ENCODE results near the gene CDH13.

CDH13 gene

DNA sequence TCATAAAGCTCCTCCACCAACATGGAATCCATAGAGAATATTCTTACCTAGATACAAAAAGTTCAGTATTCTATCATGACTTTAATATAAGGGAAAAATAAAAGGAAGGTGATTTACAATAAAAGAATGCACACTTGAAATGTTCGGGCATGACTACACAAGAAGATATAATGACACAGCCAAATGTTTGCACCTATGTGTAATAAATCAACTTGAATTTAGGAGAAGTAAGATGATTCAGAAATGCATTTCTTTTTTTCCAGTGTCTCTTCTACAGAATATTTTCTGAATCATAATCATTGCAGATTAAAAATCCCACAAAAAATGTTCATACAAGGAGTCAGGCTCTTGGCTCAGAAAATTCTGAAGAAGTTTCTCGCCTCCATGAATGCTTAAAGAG lies 777.0 kb downstream of the CDH13 start:
- DNase-seq (ENCODE audit: low read depth, low spot score) = no peak
- Histone ChIP-seq H3K27me3 (ENCODE audit: control insufficient read depth, insufficient read depth, low read length) (no peaks in the 10 kb centered on the region), H3K4me3 (ENCODE audit: low read length) (no peak overlapping the region), H3K9me3 (ENCODE audit: control insufficient read depth, insufficient read depth, low read length) (no peaks in the 10 kb centered on the region), H3K4me1 (ENCODE audit: control insufficient read depth, insufficient read depth, low read length) (no peaks in the 10 kb centered on the region), H3K27ac (ENCODE audit: low read length) (no peak overlapping the region), H3K36me3 (ENCODE audit: control insufficient read depth, insufficient read depth, low read length) (no peaks in the 10 kb centered on the region)
- no CpG with 5 or more reads among the region's 2 CpGs for WGBS (ENCODE audit: insufficient coverage, insufficient read length)

DNA sequence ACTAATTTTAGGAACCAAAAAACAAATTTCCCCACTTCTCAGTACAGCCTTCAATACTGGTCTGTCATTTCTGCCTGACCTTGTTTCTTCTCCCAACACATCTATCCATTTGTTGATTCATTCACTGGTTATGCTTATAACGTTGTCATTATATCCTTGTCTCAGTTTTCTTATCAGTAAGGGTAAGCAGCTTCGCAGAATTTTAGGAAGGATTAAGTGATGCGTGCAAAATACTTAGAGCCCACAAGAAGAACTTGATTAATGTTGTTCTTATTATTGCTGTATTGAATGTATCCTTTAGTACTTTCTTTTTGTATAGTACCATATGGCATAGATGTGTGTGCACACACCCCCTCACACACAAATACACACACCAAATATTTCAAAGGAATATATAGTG lies 777.5 kb downstream of the CDH13 start:
- H3K36me3 ChIP-seq (ENCODE audit: control insufficient read depth, insufficient read depth, low read length) = no peaks in the 10 kb centered on the region
- H3K27me3 ChIP-seq (ENCODE audit: control insufficient read depth, insufficient read depth, low read length) = no peaks in the 10 kb centered on the region
- no peaks in the 10 kb centered on the region for H3K4me1 ChIP-seq (ENCODE audit: control insufficient read depth, insufficient read depth, low read length)
- no peaks in the 10 kb centered on the region for H3K9me3 ChIP-seq (ENCODE audit: control insufficient read depth, insufficient read depth, low read length)
- no CpG with 5 or more reads among the region's 3 CpGs for WGBS (ENCODE audit: insufficient coverage, insufficient read length)
- H3K27ac ChIP-seq (ENCODE audit: low read length) = no peak overlapping the region
- H3K4me3 ChIP-seq (ENCODE audit: low read length) = no peak overlapping the region
- DNase-seq (ENCODE audit: low read depth, low spot score) = no peak

DNA sequence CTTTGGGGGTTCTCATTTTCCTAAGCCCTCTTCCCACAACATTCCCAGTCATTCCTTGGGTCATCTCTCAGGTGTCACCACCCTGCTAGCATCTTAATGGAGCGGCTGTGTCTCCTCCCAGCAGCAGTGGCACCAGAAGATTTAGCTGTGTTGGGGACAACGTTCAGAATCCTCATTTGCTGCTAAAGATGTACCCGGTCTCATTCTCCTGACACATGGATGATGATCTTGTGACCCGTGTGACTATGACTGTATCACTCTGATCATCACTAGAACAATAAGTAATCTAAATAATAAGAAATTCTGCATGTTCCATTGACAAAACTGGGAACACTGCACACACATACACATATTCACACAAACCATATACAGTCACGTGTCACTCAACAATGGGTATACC lies 781.2 kb downstream of the CDH13 start:
- Histone ChIP-seq H3K4me3 (ENCODE audit: low read length) (no peak overlapping the region), H3K36me3 (ENCODE audit: control insufficient read depth, insufficient read depth, low read length) (no peaks in the 10 kb centered on the region), H3K4me1 (ENCODE audit: control insufficient read depth, insufficient read depth, low read length) (no peaks in the 10 kb centered on the region), H3K9me3 (ENCODE audit: control insufficient read depth, insufficient read depth, low read length) (no peaks in the 10 kb centered on the region), H3K27me3 (ENCODE audit: control insufficient read depth, insufficient read depth, low read length) (no peaks in the 10 kb centered on the region), H3K27ac (ENCODE audit: low read length) (no peak overlapping the region)
- DNase-seq (ENCODE audit: low read depth, low spot score) = no peak
- WGBS (ENCODE audit: insufficient coverage, insufficient read length) = no CpG with 5 or more reads among the region's 5 CpGs

DNA sequence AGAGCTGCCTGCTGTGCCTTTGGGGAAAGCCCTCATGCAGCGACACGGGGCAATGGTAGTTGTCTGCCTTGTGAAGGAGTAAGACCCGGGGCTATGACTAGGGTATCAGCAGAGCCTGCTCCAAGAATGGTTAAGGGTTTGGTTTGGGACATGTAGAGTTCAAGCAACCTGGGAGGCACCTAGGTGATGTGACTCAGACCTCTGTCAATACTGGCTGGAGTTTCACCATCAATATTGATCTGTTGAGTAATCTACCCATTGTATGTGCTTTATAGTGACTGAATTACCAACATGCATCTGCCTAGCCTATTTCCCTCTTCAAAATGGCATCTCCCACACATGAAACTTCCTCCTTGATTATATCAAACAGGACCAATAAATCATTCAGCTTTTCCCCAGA lies 782.6 kb downstream of the CDH13 start:
- no CpG with 5 or more reads among the region's 3 CpGs for WGBS (ENCODE audit: insufficient coverage, insufficient read length)
- no peaks in the 10 kb centered on the region for H3K4me1 ChIP-seq (ENCODE audit: control insufficient read depth, insufficient read depth, low read length)
- no peaks in the 10 kb centered on the region for H3K36me3 ChIP-seq (ENCODE audit: control insufficient read depth, insufficient read depth, low read length)
- no peak overlapping the region for H3K4me3 ChIP-seq (ENCODE audit: low read length)
- H3K9me3 ChIP-seq (ENCODE audit: control insufficient read depth, insufficient read depth, low read length) = no peaks in the 10 kb centered on the region
- no peak overlapping the region for H3K27ac ChIP-seq (ENCODE audit: low read length)
- no peaks in the 10 kb centered on the region for H3K27me3 ChIP-seq (ENCODE audit: control insufficient read depth, insufficient read depth, low read length)
- no peak for DNase-seq (ENCODE audit: low read depth, low spot score)

DNA sequence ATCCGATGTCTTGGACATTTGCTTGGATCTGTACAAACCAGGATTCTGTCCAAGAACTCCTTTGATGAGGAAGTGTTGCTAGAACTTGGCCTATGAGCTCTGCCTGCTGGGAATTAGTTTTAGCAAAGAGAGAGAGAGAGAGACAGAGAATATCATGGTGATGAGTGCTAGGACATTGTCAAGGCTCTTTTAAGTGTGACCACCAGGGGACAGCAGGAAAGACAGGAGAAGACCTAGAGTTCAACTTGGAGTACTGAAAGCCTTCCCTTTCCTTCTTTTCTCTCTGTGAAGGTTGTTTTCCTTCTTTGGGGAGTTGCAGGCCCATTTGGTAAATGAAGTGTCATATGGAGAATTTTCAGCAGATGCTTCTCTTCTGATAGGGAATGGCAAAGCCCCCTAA lies 791.8 kb downstream of the CDH13 start:
- no peak for DNase-seq (ENCODE audit: low read depth, low spot score)
- H3K27me3 ChIP-seq (ENCODE audit: control insufficient read depth, insufficient read depth, low read length) = no peaks in the 10 kb centered on the region
- H3K36me3 ChIP-seq (ENCODE audit: control insufficient read depth, insufficient read depth, low read length) = no peaks in the 10 kb centered on the region
- no peak overlapping the region for H3K27ac ChIP-seq (ENCODE audit: low read length)
- H3K4me3 ChIP-seq (ENCODE audit: low read length) = no peak overlapping the region
- no peaks in the 10 kb centered on the region for H3K4me1 ChIP-seq (ENCODE audit: control insufficient read depth, insufficient read depth, low read length)
- no peaks in the 10 kb centered on the region for H3K9me3 ChIP-seq (ENCODE audit: control insufficient read depth, insufficient read depth, low read length)
- no CpG with 5 or more reads among the region's 1 CpG for whole genome bisulfite sequencing (ENCODE audit: insufficient coverage, insufficient read length)

DNA sequence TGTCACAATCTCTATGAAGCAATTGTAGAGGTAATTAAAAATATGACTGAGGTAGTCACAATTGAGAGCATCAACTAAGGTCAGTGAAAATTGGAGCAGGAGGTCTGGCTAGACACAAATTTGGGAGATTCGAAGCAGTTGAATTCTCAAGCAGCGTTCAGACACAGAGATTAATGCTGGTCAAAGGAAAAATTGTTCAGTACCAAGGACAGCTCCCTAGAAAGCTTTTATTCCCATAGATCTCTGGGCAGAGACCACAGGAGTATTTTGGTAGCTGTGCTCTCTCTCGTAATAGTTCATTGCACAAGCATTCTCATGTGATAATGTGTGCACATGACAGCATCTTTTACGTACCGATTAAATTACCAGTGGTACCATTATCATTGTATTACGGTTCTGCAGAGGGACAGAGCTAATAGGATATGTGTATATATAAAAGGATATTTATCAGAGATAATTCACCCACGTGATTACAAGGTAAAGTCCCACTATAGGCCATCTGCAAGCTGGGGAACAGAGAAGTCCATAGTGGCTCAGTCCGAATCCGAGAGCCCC lies 793.5 kb downstream of the CDH13 start:
- WGBS (ENCODE audit: insufficient coverage, insufficient read length) = no CpG with 5 or more reads among the region's 9 CpGs
- DNase-seq (ENCODE audit: low read depth, low spot score) = no peak

DNA sequence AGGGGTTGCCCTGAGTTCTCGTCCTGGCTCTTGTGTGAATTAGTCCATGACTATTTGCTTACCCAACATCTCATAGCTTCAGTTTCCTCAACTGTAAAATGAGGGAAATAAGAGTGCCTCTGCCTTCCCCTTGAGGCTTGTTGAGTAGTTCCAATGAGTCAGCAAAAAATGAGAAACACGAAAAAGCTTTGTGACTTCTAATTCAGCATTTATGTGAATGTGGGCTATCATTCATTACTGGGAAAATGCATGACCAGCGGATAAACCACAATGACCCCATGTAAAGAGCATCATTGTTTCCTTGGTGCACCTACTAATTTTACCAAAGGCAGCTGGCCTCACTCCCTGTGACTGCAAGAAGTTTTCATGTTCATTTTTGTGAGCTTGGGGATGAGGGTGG lies 806.4 kb downstream of the CDH13 start:
- DNase-seq (ENCODE audit: low read depth, low spot score) = no peak
- WGBS (ENCODE audit: insufficient coverage, insufficient read length) = no CpG with 5 or more reads among the region's 3 CpGs
- H3K36me3 ChIP-seq (ENCODE audit: control insufficient read depth, insufficient read depth, low read length) = no peaks in the 10 kb centered on the region
- H3K9me3 ChIP-seq (ENCODE audit: control insufficient read depth, insufficient read depth, low read length) = no peaks in the 10 kb centered on the region
- no peaks in the 10 kb centered on the region for H3K4me1 ChIP-seq (ENCODE audit: control insufficient read depth, insufficient read depth, low read length)
- no peak overlapping the region for H3K4me3 ChIP-seq (ENCODE audit: low read length)
- no peaks in the 10 kb centered on the region for H3K27me3 ChIP-seq (ENCODE audit: control insufficient read depth, insufficient read depth, low read length)
- H3K27ac ChIP-seq (ENCODE audit: low read length) = no peak overlapping the region

More for the DNA sequence above, 793.5 kb downstream of the CDH13 start:
- H3K36me3 ChIP-seq (ENCODE audit: control insufficient read depth, insufficient read depth, low read length) = no peaks in the 10 kb centered on the region
- H3K27ac ChIP-seq (ENCODE audit: low read length) = no peak overlapping the region
- no peaks in the 10 kb centered on the region for H3K27me3 ChIP-seq (ENCODE audit: control insufficient read depth, insufficient read depth, low read length)
- no peaks in the 10 kb centered on the region for H3K4me1 ChIP-seq (ENCODE audit: control insufficient read depth, insufficient read depth, low read length)
- H3K4me3 ChIP-seq (ENCODE audit: low read length) = no peak overlapping the region
- H3K9me3 ChIP-seq (ENCODE audit: control insufficient read depth, insufficient read depth, low read length) = no peaks in the 10 kb centered on the region

DNA sequence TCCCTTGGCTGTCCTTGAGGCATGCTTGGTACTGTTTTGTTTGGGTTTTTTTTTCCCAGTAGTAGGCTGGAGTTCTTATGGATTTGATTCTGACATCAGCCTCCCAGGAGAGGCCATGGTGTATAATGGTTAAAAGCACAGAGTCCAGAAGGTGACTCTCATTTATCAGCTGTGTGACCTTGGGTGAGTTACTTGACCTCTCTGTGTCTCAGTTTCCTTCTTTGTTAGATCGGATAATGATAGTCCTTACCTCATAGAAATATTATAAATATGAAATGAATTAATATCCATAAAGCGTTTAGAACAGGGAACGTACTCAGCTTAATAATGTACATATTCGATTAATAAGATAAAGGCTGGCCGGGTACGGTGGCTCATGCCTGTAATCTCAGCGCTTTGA lies 810.3 kb downstream of the CDH13 start:
- no peak overlapping the region for H3K27ac ChIP-seq (ENCODE audit: low read length)
- no peaks in the 10 kb centered on the region for H3K4me1 ChIP-seq (ENCODE audit: control insufficient read depth, insufficient read depth, low read length)
- DNase-seq (ENCODE audit: low read depth, low spot score) = no peak
- no peaks in the 10 kb centered on the region for H3K36me3 ChIP-seq (ENCODE audit: control insufficient read depth, insufficient read depth, low read length)
- no peak overlapping the region for H3K4me3 ChIP-seq (ENCODE audit: low read length)
- H3K27me3 ChIP-seq (ENCODE audit: control insufficient read depth, insufficient read depth, low read length) = no peaks in the 10 kb centered on the region
- H3K9me3 ChIP-seq (ENCODE audit: control insufficient read depth, insufficient read depth, low read length) = no peaks in the 10 kb centered on the region
- WGBS (ENCODE audit: insufficient coverage, insufficient read length) = no CpG with 5 or more reads among the region's 7 CpGs

DNA sequence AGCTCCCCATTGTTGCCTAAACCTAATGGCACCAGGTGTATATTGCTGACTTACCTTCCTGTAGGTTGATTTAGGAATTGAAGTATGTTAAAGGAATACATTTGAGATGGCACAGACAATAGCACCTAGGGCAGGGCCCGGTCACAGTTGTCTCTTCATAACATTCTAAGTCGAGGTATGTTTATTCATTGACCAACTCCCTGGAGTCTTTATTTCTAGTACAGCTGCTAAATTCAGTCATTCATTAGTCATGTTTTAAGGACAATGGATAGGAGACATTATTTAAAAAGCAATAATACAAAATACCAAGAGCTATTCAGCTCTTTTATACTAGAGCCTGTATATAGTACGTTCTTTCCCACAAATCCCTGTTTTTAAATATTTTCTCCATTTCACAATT lies 811.6 kb downstream of the CDH13 start:
- Histone ChIP-seq H3K9me3 (ENCODE audit: control insufficient read depth, insufficient read depth, low read length) (no peaks in the 10 kb centered on the region), H3K27me3 (ENCODE audit: control insufficient read depth, insufficient read depth, low read length) (no peaks in the 10 kb centered on the region), H3K27ac (ENCODE audit: low read length) (no peak overlapping the region), H3K4me3 (ENCODE audit: low read length) (no peak overlapping the region), H3K36me3 (ENCODE audit: control insufficient read depth, insufficient read depth, low read length) (no peaks in the 10 kb centered on the region), H3K4me1 (ENCODE audit: control insufficient read depth, insufficient read depth, low read length) (no peaks in the 10 kb centered on the region)
- WGBS (ENCODE audit: insufficient coverage, insufficient read length) = 100% methylated on average over 1 of the region's 3 CpGs
- no peak for DNase-seq (ENCODE audit: low read depth, low spot score)

DNA sequence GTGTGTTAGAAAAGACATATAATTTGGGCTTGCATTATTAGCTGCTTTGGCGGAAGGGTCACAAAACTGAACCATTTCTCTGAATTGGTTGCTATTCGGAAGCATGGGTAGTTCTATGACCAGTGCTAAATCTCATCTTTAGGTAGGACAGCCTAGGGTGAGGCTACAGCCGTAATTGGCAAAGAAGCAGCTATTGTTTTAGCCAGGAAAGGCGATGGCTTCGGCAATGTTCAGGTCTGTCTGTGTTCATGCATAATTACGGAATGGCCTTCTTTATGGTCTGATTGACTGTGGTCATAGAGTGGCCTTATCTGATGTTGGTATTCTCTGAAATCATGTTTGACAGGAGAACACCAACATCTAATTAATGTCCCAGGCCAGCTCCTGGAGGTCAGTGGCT lies 812.6 kb downstream of the CDH13 start:
- Histone ChIP-seq H3K9me3 (ENCODE audit: control insufficient read depth, insufficient read depth, low read length) (no peaks in the 10 kb centered on the region), H3K27me3 (ENCODE audit: control insufficient read depth, insufficient read depth, low read length) (no peaks in the 10 kb centered on the region), H3K4me1 (ENCODE audit: control insufficient read depth, insufficient read depth, low read length) (no peaks in the 10 kb centered on the region), H3K4me3 (ENCODE audit: low read length) (no peak overlapping the region), H3K27ac (ENCODE audit: low read length) (no peak overlapping the region), H3K36me3 (ENCODE audit: control insufficient read depth, insufficient read depth, low read length) (no peaks in the 10 kb centered on the region)
- DNase-seq (ENCODE audit: low read depth, low spot score) = no peak
- no CpG with 5 or more reads among the region's 6 CpGs for WGBS (ENCODE audit: insufficient coverage, insufficient read length)

DNA sequence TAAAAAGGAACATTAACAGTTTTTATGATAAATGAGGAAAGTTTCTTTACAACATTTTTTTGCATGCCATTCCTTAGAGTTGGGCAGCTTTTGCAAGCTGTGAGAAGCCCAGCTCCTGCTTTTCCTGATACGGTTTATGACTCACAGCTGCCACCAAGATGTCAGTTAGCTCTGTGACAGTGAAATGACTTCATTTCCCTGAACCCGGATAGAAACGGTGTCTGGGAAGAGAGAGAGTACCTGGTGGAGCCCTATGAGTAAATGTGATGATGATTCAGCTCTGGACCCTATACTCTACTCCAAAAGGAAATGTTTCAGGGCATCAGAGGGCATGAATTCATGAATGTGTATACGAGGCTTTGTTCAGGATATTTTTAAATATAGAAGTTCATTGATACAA lies 814.7 kb downstream of the CDH13 start:
- DNase-seq (ENCODE audit: low read depth, low spot score) = no peak
- no peak overlapping the region for H3K27ac ChIP-seq (ENCODE audit: low read length)
- no peaks in the 10 kb centered on the region for H3K4me1 ChIP-seq (ENCODE audit: control insufficient read depth, insufficient read depth, low read length)
- no peaks in the 10 kb centered on the region for H3K36me3 ChIP-seq (ENCODE audit: control insufficient read depth, insufficient read depth, low read length)
- no peak overlapping the region for H3K4me3 ChIP-seq (ENCODE audit: low read length)
- WGBS (ENCODE audit: insufficient coverage, insufficient read length) = no CpG with 5 or more reads among the region's 4 CpGs
- no peaks in the 10 kb centered on the region for H3K9me3 ChIP-seq (ENCODE audit: control insufficient read depth, insufficient read depth, low read length)
- H3K27me3 ChIP-seq (ENCODE audit: control insufficient read depth, insufficient read depth, low read length) = no peaks in the 10 kb centered on the region
